Stimulated activated CD4-positive, alpha-beta T cell treated with anti-CD3 and anti-CD28 coated beads, Interleukin-1b, Interleukin-23, amount 100 ng/mL, for 1 hour (primary cell): ENCODE data around the gene ZDHHC11B.
"Not testable (repeated sequence)": the region's sequence is repeated elsewhere in the genome, so short reads cannot be mapped to it uniquely, and the experiment has no call there.

Experiments used
- DNase-seq, 2 donors: peaks; one replicate each; pipeline ENCODE4 v3.0.0-alpha.2; 2020; ENCODE audit warnings: low read depth in 2 of 2

The ZDHHC11B gene

DNA sequence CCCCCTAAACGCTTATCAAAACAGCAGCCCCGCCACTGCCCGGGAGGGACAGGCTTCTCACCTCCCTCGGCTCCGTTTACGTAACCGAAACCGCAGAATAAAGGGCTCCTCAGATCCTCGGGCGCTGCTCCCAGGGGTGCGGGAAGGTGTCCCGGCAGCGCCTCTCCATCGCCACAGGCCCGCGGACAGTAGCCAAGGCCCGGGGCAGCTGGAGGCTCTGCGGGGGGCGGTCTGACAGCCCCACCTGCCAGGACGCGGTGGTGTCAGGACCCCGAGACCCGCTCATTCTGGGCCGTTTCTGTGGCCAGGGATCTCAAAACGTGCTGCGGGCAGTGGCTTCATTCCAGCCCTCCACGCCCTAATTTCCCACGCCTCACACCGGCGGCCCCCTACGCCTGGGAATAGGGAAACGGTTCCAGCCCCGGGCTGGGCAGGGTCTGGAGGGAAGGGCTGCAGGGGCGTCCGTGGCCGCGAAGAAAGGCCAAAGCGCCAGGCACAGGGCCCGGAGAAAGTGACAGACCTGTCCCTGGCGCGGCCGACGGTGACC, 575 bp downstream of the ZDHHC11B start:
- not testable (repeated sequence) for DNase-seq

DNA sequence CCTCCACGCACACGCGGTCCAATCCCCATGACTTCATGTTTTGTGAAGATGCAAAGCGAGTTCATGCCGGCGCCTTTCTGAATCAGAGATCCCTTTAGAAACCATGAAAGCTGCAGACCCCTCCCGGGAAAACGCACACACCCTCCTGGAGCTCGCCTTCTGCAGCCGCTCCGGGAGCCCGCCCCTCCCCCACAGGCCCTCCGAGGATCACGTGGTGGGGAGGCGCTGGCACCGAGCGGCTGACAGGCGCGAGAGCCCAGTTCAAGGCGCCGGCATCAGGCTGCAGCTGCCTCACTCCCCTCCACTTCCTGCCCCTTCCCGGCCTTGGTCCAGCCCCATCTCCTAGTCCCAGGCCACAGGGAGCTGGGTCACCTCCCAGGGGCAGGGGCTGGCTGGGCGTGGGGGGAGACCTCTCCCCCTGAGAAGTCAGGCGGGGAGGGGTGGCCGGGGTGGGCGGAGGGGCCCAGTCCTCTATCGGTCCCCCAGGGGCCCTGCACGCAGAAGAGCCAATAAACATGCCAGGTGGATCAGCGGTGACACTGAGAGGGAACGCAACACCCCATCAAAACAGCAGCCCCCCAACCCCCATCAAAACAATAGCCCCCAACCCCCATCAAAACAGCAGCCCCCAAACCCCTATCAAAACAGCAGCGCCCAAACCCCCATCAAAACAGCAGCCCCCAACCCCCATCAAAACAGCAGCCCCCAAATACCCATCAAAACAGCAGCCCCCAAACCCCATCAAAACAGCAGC, 1.3 kb downstream of the ZDHHC11B start:
- not testable (repeated sequence) for DNase-seq

DNA sequence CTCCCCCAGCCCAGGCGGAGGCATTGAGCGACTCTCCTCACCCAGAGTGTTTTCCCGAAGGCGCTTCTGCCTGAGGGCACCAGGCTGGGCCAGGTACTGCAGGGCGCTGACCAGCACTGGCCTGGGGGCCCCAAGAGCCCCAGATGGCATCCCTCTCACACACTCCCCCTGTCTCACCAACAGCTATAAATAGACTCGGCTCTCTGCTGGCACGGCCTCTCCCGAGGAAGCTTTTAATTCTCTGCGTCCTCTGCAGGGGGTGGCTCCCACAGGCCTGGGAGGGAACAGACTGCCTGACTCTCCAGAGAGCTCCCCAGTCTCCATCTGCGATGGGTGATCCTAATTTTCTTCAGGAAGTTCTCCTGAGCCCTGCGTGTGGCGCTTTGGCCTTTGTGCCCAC, 2.2 kb downstream of the ZDHHC11B start:
- DNase-seq = not testable (repeated sequence)

DNA sequence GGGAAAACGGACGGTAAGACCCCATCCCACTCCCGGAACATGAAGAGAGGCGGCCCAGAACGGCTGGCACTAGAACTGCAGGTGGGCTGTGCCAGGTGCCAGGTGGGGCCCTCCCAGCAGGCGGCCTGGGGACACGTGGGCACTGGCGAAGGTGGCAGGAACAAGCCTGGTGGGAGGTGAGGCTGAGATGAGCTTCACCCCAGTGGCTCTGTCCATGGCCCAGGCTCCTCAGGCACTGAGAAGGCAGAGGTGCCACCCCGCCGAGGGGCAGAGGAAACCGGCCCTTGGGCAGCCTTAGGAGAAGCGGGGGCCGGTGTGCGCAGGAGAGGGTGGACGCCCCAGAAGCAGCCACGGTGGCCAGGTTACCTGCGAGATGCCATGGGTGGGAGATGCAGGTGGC, 4.0 kb downstream of the ZDHHC11B start:
- DNase-seq = not testable (repeated sequence)

DNA sequence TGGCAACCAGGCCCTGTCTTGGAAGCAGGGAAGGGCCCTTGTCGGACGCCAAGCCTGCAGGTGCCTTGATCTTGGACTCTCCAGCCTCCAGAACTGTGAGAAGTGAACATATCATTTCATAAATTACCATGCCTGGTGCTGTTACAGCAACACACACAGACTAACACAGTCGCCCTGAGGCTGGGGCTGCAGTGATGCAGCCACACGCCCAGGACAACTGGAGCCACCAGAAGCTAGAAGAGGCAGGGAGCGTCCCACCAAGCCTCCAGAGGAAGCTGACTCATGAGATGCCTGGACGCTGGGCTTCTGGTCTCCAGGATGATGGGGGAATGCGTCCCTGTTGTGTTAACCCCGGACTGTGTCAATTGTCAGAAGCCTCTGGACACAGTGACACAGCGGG, 5.6 kb downstream of the ZDHHC11B start:
- DNase-seq = not testable (repeated sequence)

DNA sequence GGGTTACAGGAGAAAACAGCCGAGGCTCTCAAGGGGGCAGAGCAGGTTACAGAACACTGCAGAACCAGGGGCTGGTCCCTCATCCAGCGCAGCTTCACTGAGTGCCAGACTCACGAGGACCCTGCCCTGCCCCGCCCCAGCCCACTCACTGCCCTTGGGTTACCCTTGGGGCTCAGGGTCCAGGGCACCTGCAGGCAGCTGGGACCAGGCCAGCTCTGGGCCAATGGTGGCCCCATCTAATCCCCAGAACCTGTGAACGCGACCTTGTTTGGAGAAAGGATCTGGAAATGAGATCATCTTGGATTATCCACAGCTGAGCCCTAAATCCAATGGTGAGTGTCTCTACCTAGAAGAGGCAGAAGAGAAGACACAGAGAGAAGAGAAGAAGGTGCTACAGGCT, 6.1 kb downstream of the ZDHHC11B start:
- DNase-seq = not testable (repeated sequence)

DNA sequence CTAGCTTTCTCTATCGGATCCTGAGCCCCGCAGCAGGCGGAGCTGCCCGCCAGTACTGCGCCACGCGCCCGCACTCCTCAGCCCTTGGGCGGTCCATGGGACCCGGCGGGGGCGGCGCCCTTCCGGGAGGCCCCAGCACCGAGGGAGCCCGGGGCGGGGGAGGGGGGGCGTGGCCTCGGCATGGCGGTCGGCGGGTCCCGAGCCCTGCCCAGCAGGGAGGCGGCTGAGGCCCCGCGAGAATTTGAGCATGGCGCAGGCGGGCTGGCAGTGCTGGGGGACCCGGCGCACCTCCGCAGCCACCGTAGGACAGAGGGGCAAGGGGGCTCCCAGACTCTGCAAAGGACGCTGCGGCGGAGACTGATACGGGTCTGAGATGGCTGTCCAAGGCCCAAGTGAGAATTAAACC, 6.8 kb downstream of the ZDHHC11B start:
- no peak for DNase-seq

DNA sequence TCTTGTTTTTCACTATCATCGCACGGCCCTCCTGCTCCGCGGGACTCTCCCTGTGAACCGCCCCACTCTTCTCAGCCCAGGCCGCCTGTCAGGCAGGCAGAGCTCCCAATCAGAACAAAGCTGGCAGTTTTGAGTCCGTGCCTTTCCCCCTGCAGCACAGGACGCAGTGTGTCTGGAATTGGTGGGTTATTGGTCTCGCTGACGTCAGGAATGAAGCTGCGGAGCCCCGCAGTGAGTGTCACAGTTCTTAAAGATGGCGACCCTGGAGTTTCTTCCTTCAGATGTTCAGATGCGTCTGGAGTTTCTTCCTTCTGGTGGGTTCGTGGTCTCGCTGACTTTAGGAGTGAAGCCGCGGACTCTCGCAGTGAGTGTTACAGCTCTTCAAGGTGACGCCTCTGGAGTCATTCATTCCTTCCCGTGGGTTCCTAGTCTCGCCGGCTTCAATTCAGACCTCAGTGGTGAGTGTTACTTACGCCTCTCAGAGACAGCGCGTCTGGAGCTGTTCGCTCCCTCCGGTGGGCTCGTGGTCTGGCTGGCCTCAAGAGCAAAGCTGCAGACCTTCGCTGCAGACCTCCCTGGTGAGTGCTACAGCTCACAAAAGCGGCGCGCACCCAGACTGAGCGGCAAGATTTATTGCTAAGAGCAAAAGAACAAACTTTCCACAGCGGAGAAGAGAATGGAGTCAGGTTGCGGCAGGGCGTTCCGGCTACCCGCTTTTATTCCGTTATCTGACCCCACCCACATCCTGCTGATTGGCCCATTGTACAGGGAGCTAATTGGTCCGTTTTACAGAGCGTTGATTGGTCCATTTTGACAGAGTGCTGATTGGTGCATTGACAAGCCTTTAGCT, 7.4 kb downstream of the ZDHHC11B start:
- no peak for DNase-seq

DNA sequence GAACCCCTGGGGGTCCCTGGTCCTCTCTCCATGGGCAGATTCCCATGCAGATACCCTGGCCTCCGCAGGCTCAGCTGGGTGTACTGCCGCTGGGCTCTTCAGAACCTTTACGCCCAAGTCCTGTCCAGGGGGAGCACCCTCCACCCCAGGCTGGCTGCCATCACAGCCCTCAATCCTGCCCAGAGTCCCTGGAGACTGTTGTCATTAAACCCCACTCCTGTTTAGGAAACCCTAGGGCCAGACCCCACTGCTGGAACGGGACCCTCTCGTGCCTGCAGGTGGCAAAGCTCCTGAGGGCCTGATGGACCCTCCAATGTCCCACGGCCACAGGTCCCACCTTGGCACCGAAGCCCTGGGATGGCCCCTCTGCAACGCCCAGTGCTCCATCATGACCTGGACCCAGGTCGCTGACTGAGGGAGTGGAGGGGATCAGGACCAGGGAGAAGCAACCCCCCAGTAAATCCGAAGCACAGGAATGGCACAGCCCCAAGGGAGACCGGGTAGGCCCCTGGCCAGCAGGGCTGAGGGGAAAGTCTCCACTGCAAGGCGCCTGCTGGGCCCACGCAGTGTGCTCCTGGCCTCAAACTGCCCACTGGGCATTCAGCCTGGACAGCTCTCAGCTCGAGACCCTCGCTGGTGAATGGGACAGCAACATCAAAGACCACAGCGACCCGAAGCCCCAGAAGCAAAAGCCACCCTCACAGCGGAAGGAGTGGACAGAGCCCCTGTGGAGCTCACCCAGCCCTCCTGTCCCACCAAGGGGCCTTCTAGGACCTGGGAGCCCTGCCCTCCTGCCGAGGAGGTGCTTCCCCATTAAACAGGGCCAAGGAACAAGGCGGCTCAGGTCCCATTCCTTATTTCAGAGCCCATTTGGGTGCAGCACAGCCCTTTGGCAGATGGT, 8.3 kb downstream of the ZDHHC11B start:
- no peak for DNase-seq

DNA sequence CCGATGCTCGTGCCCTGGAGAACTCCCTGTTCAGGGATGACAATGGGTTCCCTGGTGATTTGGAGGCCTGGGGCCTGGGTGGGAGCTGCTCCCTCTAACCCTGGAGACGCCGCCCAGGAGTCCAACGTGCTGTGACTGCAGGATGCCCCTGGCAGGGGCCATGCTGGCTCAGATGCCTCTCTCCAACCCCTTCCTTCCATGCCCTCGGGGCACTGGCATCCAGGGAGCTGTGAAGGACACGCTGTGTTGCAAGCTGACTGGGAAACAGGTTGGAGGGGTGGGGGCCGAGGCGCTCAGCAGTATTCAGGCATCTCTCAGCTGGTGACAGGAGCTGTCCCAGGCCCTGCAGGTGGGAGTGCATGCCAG, 9.0 kb downstream of the ZDHHC11B start:
- not testable (repeated sequence) for DNase-seq

DNA sequence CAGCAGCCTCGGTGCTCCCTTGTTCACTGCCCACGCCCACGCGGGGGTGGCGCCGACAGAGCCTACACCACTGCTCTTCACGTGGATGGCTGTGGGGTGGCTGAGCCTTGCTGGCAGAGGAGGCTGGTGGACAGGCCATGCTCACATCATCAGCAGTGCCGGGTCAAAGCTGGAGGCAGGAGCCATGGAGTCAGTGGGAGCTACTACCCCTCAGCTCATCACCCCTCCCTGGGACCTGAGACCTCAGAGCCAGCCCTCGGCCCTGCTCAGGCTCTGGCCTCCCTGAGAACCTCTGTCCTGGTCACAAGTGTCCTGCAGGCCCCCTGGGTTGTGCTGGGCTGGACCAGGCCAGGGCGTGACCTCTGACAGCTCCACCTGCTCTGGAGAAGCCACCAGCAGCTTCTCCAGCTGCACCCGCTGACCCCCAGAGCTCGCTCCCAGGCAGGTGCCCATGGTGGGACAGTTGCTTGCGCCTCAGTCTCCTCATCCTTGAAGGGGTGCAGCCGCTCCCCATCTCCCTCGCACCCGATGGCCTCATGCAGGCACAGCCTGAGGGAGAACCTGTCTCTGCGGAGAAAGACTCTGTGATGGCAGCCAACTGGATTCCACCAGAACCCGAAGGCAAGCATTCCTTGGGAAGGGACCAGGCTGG, 9.5 kb downstream of the ZDHHC11B start:
- not testable (repeated sequence) for DNase-seq

DNA sequence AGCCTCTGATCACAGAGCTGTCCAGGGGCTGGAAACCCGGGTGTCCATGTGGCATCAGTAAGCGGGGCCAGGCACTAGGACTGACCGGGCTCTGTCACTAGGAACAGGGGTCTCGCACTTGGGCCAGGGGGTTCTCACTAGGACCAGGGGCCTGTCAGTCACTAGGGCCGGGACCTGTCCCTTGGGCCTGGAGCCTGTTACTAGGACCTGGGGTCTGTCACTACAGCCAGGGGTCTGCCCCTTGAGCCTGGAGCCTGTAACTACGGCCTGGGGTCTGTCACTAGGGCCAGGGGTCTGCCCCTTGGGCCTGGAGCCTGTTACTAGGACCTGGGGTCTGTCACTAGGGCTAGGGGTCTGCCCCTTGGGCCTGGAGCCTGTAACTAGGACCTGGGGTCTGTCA, 10.2 kb downstream of the ZDHHC11B start:
- DNase-seq = not testable (repeated sequence)

DNA sequence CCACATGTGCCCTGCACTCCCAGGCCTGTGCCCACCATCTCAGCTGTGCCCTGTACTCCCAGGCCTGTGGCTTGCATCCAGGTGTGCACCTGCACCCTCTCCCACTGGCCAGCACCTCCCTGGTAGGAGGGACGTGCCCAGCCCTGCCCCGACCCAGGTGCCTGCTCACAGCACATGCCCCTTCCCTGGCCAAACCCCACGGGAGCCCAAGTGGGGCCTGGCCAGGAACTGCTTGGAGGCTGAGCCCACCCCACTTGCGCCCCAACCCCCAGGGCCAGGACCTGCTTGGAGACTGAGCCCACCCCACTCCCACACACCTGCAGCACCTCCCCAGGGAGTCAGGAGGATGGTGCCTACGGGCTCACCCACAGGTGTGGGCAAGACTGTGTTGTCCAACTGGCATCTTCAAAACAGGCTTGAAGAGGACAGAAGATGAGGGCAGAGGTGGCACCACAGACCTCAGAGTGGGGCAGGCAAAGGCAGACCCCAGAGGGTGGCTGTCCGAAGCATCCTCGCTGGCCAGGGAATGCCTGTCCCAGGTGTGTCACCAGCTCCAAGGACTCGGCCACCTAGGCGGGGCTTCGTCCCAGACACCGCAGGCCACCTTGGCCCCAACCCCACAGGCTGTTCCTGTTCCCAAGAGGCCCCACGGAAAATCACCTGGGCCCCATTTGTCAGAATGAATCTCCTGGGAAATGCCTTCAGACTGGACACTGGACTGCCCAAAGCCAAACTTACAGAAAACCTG, 10.8 kb downstream of the ZDHHC11B start:
- no peak for DNase-seq

DNA sequence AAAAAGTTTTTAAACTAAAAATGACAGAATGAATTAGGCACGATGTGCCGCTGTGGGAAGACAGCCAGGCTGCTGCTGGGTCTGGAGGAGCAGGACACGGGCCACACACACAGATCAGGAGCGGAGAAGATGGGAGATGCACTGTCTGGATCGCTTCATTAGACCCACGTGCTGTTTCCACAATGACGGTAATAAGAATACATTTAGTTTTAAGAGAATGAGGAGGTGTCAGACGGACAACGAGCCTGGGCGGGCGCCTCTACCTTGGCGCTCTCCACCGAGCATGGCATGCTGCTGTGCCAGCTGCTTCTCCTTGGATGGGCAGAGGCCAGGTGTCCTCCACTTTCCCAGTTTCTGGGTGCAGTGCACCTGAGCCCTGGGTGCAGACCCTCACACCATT, 11.6 kb downstream of the ZDHHC11B start:
- not testable (repeated sequence) for DNase-seq

DNA sequence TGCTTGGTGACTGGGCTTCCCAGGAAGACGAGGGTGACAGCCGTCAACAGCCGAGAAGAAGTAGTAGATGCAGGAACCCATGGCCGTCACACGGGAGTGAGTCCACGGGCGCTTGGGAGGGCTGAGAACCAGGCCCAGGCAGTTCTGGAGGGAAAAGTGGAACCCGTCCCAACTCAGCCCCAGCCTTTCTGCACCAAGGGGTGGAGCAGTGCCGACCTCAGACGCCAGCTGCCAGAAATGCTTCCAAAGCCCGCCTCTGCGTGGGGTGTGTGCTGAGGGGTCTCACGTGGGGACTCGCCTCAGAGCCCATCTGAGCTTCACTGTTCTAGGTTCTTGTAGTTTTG, 12.0 kb downstream of the ZDHHC11B start:
- not testable (repeated sequence) for DNase-seq

DNA sequence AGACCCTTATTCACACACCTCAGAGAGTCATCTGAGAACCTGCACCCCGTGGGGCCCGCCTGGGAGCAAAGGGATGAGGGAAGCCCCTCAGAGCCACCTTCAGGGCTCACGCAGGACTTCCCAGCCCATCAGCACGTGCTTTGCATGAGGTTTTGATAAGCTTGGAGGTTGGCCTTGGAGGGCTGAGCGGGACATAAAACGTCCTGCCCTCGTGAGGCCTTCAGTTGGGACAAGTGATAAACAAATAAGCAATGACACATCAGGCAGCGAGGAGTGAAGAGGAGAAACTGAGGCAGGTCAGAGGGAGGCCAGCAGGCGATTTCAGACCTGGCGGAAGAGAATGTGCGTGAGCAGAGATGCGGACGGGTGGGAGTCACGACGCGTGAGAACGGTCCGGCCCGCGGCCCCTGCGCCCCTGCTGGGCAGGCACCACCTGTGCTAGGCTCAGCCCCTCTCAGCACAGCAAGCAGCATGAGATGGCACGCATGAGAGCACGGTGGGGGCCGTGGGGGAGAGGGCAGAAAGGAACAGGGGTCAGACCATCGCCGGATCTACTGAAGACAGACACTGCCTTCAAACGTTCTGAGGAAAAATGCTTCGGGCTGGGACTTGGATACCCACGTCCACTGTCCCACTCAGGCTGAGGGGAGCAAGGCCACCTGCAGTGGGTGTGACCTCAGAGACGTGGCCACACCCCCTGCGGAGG, 12.5 kb downstream of the ZDHHC11B start:
- not testable (repeated sequence) for DNase-seq

DNA sequence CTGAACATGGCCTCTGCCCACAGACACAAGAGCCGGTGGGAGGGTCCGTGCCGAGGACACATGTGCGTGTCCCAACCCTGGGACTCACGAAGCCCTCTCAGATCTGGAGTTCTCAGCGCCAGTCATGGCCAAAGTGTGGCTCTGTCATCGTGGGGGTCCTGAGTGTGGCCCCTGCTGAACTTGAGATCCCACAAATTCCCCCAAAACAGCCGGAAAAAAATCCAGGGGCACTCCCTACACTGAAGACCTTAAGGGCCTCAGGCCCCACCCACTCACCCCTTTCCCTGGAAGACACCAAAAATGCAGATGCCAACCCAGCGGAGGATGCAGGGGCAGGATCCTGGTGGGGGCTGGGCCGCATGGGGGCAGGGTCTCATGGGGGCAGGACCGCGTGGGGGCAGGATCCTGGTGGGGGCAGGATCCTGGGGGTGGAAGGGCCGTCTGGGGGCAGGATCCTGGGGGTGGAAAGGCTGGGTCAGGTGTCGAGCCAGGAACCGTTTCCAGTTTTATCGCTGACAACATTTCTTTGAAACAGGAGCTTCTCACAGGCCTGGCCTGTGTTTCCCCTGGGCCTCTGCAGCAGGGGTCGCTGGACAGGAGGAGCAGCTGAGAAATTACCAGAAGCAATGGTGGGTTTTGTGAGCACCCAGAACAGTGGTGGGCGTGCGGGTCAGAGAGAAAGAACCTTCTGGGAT, 13.3 kb downstream of the ZDHHC11B start:
- DNase-seq = not testable (repeated sequence)

DNA sequence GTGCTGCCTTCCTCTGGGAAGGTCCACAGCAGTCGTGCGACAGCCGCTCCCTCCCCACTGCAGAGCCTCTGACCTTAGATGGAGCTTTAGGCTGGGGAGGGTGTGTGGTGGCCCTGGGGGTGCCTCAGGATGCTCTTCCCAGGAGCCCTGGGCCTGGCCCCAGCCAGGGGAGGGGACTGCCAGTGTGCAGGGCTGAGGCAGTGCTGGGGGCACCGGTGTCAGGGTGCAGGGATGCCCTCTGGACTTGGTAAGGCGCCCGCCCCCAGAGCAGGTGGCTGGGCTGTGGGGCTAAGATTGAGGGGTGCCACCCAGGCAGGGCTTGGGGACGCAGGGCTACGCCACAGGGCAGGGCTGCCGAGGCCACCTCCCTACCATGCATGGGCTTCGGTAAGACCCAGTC, 13.9 kb downstream of the ZDHHC11B start:
- DNase-seq = not testable (repeated sequence)

DNA sequence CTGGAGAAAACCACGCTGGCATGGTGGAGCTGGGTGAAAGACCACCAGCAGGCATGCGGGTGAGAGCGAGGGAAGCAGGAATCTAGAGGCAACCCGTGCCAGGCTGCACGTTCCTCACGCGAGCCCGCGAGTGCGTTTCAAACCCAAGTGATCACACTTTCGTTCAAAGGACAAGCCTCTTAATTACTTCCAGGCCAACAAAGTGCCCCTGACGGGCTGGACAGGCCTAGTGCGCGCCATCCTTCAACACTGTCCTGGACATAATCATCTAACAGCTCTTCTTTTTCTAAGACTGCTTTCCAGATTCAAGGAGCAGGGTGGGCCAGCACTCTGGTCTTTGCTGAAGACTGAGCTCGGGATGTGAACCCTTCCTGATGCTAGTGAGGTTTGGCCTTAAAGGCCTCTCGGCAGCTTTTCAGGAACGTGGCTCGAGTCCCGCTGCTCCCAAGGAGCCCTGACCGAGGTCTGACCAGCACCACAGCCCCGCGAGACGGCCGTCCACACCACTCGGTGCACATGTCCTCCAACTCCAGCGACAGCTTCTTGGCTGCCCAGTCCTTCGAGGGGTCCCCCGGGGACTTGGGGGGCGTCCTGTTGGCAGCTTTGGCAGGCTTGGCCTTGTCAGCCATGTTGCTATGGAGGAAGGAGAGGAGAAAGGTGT, 14.9 kb downstream of the ZDHHC11B start:
- not testable (repeated sequence) for DNase-seq
